IMR-90 (cell line): ENCODE measurements around the gene LEF1.

Source experiments
- CTCF ChIP-seq: conservative IDR thresholded peaks from 2 replicates; pipeline ENCODE4 v1.5.1; 2012; ENCODE audit warnings: mild to moderate bottlenecking, low read depth, low read length, improper control_type of control experiment
- POLR2A ChIP-seq: IDR thresholded peaks from 2 replicates; pipeline ENCODE4 v1.6.1; 2012; ENCODE audit warnings: mild to moderate bottlenecking, low read depth, low read length
- RAD21 ChIP-seq: IDR thresholded peaks from 2 replicates; pipeline ENCODE4 v1.6.1; 2012; ENCODE audit warnings: low read length, improper control_type of control experiment
- SMC3 ChIP-seq: fragments of 150-350 bp; IDR thresholded peaks from 2 replicates; pipeline ENCODE4 v1.6.1; 2016; ENCODE audit warnings: low read depth, mild to moderate bottlenecking, antibody characterized with exemption, low read length, moderate library complexity

GRCh38 chr4:108184453-108185049 is 15.8 kb upstream of the LEF1 start:
- TF ChIP-seq POLR2A (no peak), CTCF (no peak), SMC3 (no peak), RAD21 (no peak)
